DMS 273 (cell line): Measurements from ENCODE around the gene MAST4.
A peak's percentile ranks its signal among the peaks of the same experiment; 100 is the strongest.
"Not testable (repeated sequence)": the region's sequence is repeated elsewhere in the genome, so short reads cannot be mapped to it uniquely, and the experiment has no call there.

Source experiments
- DNase-seq: peaks from one replicate; lab custom pipeline; 2025; ENCODE audit not compliant: unreplicated experiment; lab: John Stamatoyannopoulos, UW

Gene MAST4

GRCh38 chr5:67102708-67103107, 506.5 kb downstream of the MAST4 start:
- no peak for DNase-seq

- no peak for DNase-seq
Measured at GRCh38 chr5:67104859-67105258, 508.7 kb downstream of the MAST4 start.

GRCh38 chr5:67105270-67105669, 509.1 kb downstream of the MAST4 start:
- no peak for DNase-seq

GRCh38 chr5:67106626-67107342, 510.6 kb downstream of the MAST4 start:
- DNase-seq = no peak

GRCh38 chr5:67111779-67112178, 515.6 kb downstream of the MAST4 start:
- DNase-seq = no peak

GRCh38 chr5:67115246-67115645, 519.1 kb downstream of the MAST4 start:
- no peak for DNase-seq

- DNase-seq = no peak
Measured at GRCh38 chr5:67115817-67116216, 519.6 kb downstream of the MAST4 start.

GRCh38 chr5:67118050-67118620, 521.9 kb downstream of the MAST4 start:
- DNase-seq = no peak

GRCh38 chr5:67119010-67119409, 522.8 kb downstream of the MAST4 start:
- no peak for DNase-seq

- DNase-seq = no peak
Measured at GRCh38 chr5:67120032-67120431, 523.8 kb downstream of the MAST4 start.

- DNase-seq = no peak
Measured at GRCh38 chr5:67123819-67124218, 527.6 kb downstream of the MAST4 start.

GRCh38 chr5:67124556-67124955, 528.4 kb downstream of the MAST4 start:
- no peak for DNase-seq

- not testable (repeated sequence) for DNase-seq
Measured at GRCh38 chr5:67127347-67127895, 531.2 kb downstream of the MAST4 start.

GRCh38 chr5:67129768-67130167, 533.6 kb downstream of the MAST4 start:
- no peak for DNase-seq

GRCh38 chr5:67133217-67133616, 537.0 kb downstream of the MAST4 start:
- no peak for DNase-seq

GRCh38 chr5:67133776-67134175, 537.6 kb downstream of the MAST4 start:
- peak; percentile 57 for DNase-seq

GRCh38 chr5:67135381-67135984, 539.3 kb downstream of the MAST4 start:
- no peak for DNase-seq

- no peak for DNase-seq
Measured at GRCh38 chr5:67139030-67139429, 542.8 kb downstream of the MAST4 start.

GRCh38 chr5:67140413-67140812, 544.2 kb downstream of the MAST4 start:
- no peak for DNase-seq

- no peak for DNase-seq
Measured at GRCh38 chr5:67141644-67142043, 545.5 kb downstream of the MAST4 start.

GRCh38 chr5:67142816-67143215, 546.6 kb downstream of the MAST4 start:
- no peak for DNase-seq

- no peak for DNase-seq
Measured at GRCh38 chr5:67143549-67143948, 547.4 kb downstream of the MAST4 start.
